ENCODE results near the gene HSPG2. TPM values are rescaled to one million over a fixed set of nuclear protein-coding genes. Genes with fewer than 3 reads are reported as not detected.

HSPG2 gene
- total and polyA plus RNA-seq, 2 of the 13 experiments (the other 11 are each of a cell fraction or from before 2014, with no cell fraction given), result 9.1 to 13.1 TPM

- TF ChIP-seq ZNF710 (CRISPR knock-in tag; IDR thresholded peaks at IDR 0.05; ENCODE audit: borderline replicate concordance), result peak; percentile 80
- TF ChIP-seq DNMT1 (CRISPR knock-in tag; IDR thresholded peaks at IDR 0.05), result peak; percentile 54; the same call in 1 of the 2 replicates
- no peak for TF ChIP-seq ZNF615 (CRISPR knock-in tag; IDR thresholded peaks at IDR 0.05; ENCODE audit: borderline replicate concordance)
- no peak; the same call in 1 of the 2 replicates for TF ChIP-seq FOXP4 (CRISPR knock-in tag; IDR thresholded peaks at IDR 0.05)
- no peak for TF ChIP-seq MTA3 (CRISPR knock-in tag; IDR thresholded peaks at IDR 0.05)
- TF ChIP-seq ZNF260 (CRISPR knock-in tag; IDR thresholded peaks at IDR 0.05; ENCODE audit: borderline replicate concordance, low read depth), result no peak
- no peak for TF ChIP-seq ZBTB8A (CRISPR knock-in tag; IDR thresholded peaks at IDR 0.05; ENCODE audit: borderline replicate concordance, low read depth)
- no peak; the same call in 1 of the 2 replicates for TF ChIP-seq ZNF746 (CRISPR knock-in tag; IDR thresholded peaks at IDR 0.05)
- TF ChIP-seq ZBTB21 (CRISPR knock-in tag; IDR thresholded peaks at IDR 0.05), result peak; percentile 84; the same call in 1 of the 2 replicates
- no peak for TF ChIP-seq MAZ (IDR thresholded peaks at IDR 0.05; ENCODE audit: borderline replicate concordance, low read depth, low read length)
- TF ChIP-seq MAZ (CRISPR knock-in tag; IDR thresholded peaks at IDR 0.05; ENCODE audit: low read depth), result peak; percentile 80
- no peak for TF ChIP-seq POLR2AphosphoS2 (IDR thresholded peaks at IDR 0.05; ENCODE audit: low read depth, low read length)
- TF ChIP-seq SMAD9 (CRISPR knock-in tag; IDR thresholded peaks at IDR 0.05), result no peak
- no peak; the same call in 1 of the 2 replicates for TF ChIP-seq ZNF556 (CRISPR knock-in tag; IDR thresholded peaks at IDR 0.05; ENCODE audit: borderline replicate concordance)
- peak; percentile 56; the same call in 1 of the 2 replicates for TF ChIP-seq ARID5B (CRISPR knock-in tag; IDR thresholded peaks at IDR 0.05)
- TF ChIP-seq THAP7 (CRISPR knock-in tag; IDR thresholded peaks at IDR 0.05), result no peak; the same call in none of the 2 replicates
- TF ChIP-seq SATB2 (CRISPR knock-in tag; IDR thresholded peaks at IDR 0.05), result no peak; the same call in 1 of the 2 replicates
- TF ChIP-seq ATAD3A (CRISPR knock-in tag; IDR thresholded peaks at IDR 0.05), result no peak
- TF ChIP-seq BORCS8-MEF2B (CRISPR knock-in tag; IDR thresholded peaks at IDR 0.05), result no peak
- no peak; the same call in 1 of the 2 replicates for TF ChIP-seq ZNF543 (CRISPR knock-in tag; IDR thresholded peaks at IDR 0.05)
- no peak for TF ChIP-seq NR2F2 (IDR thresholded peaks at IDR 0.05; ENCODE audit: borderline replicate concordance, low read depth)
Observed at GRCh38 chr1:21782868-21783678, 154.0 kb downstream of the HSPG2 start, which contains the start of gene USP48 (continued).
